ENCODE results near the gene CRYGB. TPM values are rescaled to one million over a fixed set of nuclear protein-coding genes. Genes with fewer than 3 reads are reported as not detected.
A peak's percentile ranks its signal among the peaks of the same experiment; 100 is the strongest.
"Not testable (repeated sequence)": the region's sequence is repeated elsewhere in the genome, so short reads cannot be mapped to it uniquely, and the experiment has no call there.

The CRYGB gene
- total RNA-seq, 1 experiment from 2014 or later = not detected

DNA sequence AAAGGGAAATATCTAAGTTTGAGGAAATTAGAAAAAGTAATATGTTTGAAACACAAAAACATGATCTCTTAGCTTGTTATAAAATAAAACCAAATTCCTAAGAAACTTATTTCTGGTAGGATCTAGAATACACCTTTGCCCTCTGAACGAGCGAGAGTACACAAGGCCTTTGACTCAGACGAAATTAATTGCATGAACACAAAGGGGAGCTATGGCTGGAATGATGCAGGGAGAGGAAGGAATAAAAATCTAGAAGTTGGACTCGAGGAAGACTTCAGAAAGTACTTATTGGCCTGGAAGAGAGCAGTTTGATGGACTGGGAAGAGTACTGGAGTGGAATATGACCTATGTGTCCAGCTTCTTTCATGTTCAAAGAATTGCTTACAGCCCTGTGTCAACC, 20.7 kb downstream of the CRYGB start:
- Mint-ChIP-seq H3K27ac (no peak overlapping the region; a peak in 1 of 7 replicates), H3K4me1 (no peaks in the 10 kb centered on the region), H3K9me3 (peaks cover 2 to 3% of the 10 kb centered on the region in 2 experiments; a peak in 2 of 5 replicates), H3K27me3 (ENCODE audit: low read depth) (no peaks in the 10 kb centered on the region), H3K4me3 (no peak overlapping the region), H3K36me3 (ENCODE audit: insufficient read depth in 1 of 3, low read depth in 3 of 3) (no peaks in the 10 kb centered on the region; a peak in 1 of 7 replicates)
- Histone ChIP-seq H3T11ph (ENCODE audit: low read length) (no peak overlapping the region), H4K20me1 (ENCODE audit: control insufficient read depth, insufficient read depth, insufficient read length) (no peaks in the 10 kb centered on the region), H2BK5ac (ENCODE audit: insufficient read length, low read length) (no peak overlapping the region), H3K23ac (ENCODE audit: insufficient read length, low read depth, low read length) (no peak overlapping the region), H3K79me1 (ENCODE audit: insufficient read depth, low read depth, low read length, poor library complexity, severe bottlenecking) (no peaks in the 10 kb centered on the region), H3K79me2 (ENCODE audit: insufficient read depth, low read length) (no peaks in the 10 kb centered on the region), H2AK5ac (ENCODE audit: insufficient read length, low read length) (no peak overlapping the region), H3K27ac (ENCODE audit: insufficient read length, low read depth, low read length) (no peak overlapping the region), H2AFZ (ENCODE audit: low read length) (no peak overlapping the region), H4K8ac (replicated peaks; ENCODE audit: insufficient read length, low read depth, low read length) (no peak overlapping the region), H4K91ac (ENCODE audit: insufficient read length, low read depth, low read length) (no peak overlapping the region), H2BK12ac (ENCODE audit: insufficient read length, low read depth, low read length) (no peak overlapping the region), H2BK20ac (ENCODE audit: low read depth, low read length, poor library complexity, severe bottlenecking) (no peak overlapping the region), H2BK15ac (ENCODE audit: low read depth, low read length) (no peak overlapping the region), H3K14ac (ENCODE audit: insufficient read depth, low read length) (no peak overlapping the region), H3K4me2 (ENCODE audit: insufficient read depth, insufficient read length, low read length) (no peak overlapping the region), H3K56ac (ENCODE audit: insufficient read length, low read depth, low read length) (no peak overlapping the region), H3K4me1 (ENCODE audit: insufficient read depth, low read length) (no peaks in the 10 kb centered on the region), H3K27me3 (ENCODE audit: insufficient read depth, low read length) (no peaks in the 10 kb centered on the region), H3K9ac (ENCODE audit: extremely low read depth, insufficient read length, low read length) (no peak overlapping the region), H3K4ac (ENCODE audit: low read depth, low read length) (no peak overlapping the region), H4K5ac (ENCODE audit: insufficient read length, low read depth, low read length) (no peak overlapping the region), H2BK120ac (ENCODE audit: low read depth, low read length, poor library complexity, severe bottlenecking) (no peak overlapping the region), H3K18ac (ENCODE audit: insufficient read length, low read depth, low read length) (no peak overlapping the region), H3K23me2 (ENCODE audit: insufficient read length, low read depth, low read length, poor library complexity, severe bottlenecking) (no peaks in the 10 kb centered on the region), H3K9me3 (ENCODE audit: control insufficient read depth, low read depth, low read length) (no peaks in the 10 kb centered on the region)
- WGBS (ENCODE audit: extremely low coverage, insufficient read length, low lambda C conversion rate) = no CpG with 5 or more reads among the region's 4 CpGs
- no peak for DNase-seq
- TF ChIP-seq, protein P1, sequence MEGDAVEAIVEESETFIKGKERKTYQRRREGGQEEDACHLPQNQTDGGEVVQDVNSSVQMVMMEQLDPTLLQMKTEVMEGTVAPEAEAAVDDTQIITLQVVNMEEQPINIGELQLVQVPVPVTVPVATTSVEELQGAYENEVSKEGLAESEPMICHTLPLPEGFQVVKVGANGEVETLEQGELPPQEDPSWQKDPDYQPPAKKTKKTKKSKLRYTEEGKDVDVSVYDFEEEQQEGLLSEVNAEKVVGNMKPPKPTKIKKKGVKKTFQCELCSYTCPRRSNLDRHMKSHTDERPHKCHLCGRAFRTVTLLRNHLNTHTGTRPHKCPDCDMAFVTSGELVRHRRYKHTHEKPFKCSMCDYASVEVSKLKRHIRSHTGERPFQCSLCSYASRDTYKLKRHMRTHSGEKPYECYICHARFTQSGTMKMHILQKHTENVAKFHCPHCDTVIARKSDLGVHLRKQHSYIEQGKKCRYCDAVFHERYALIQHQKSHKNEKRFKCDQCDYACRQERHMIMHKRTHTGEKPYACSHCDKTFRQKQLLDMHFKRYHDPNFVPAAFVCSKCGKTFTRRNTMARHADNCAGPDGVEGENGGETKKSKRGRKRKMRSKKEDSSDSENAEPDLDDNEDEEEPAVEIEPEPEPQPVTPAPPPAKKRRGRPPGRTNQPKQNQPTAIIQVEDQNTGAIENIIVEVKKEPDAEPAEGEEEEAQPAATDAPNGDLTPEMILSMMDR (conservative IDR thresholded peaks at IDR 0.05) = no peak

GRCh38 chr2:208124013-208124715, 21.8 kb downstream of the CRYGB start, which contains the start of gene CRYGD:
Gene CRYGD (minus strand): TSS chr2:208124524. CDS start chr2:208124473, 51 bp downstream.
- H3K18ac ChIP-seq (ENCODE audit: insufficient read length, low read depth, low read length); H3K27me3 ChIP-seq (ENCODE audit: insufficient read depth, low read length); H3K23ac ChIP-seq (ENCODE audit: insufficient read length, low read depth, low read length); H2AK5ac ChIP-seq (ENCODE audit: insufficient read length, low read length); H3K4me1 Mint-ChIP-seq; H3K79me1 ChIP-seq (ENCODE audit: insufficient read depth, low read depth, low read length, poor library complexity, severe bottlenecking); H2BK15ac ChIP-seq (ENCODE audit: low read depth, low read length); H3K27ac Mint-ChIP-seq; H3K9me3 Mint-ChIP-seq; H3K4ac ChIP-seq (ENCODE audit: low read depth, low read length); H3K14ac ChIP-seq (ENCODE audit: insufficient read depth, low read length); H4K5ac ChIP-seq (ENCODE audit: insufficient read length, low read depth, low read length); H2BK12ac ChIP-seq (ENCODE audit: insufficient read length, low read depth, low read length); H3K9ac ChIP-seq (ENCODE audit: extremely low read depth, insufficient read length, low read length); H3K23me2 ChIP-seq (ENCODE audit: insufficient read length, low read depth, low read length, poor library complexity, severe bottlenecking); H3K4me2 ChIP-seq (ENCODE audit: insufficient read depth, insufficient read length, low read length); H3K9me3 ChIP-seq (ENCODE audit: control insufficient read depth, low read depth, low read length); H2BK5ac ChIP-seq (ENCODE audit: insufficient read length, low read length); H4K20me1 ChIP-seq (ENCODE audit: control insufficient read depth, insufficient read depth, insufficient read length); H3K27me3 Mint-ChIP-seq (ENCODE audit: low read depth); H2AFZ ChIP-seq (ENCODE audit: low read length); H3K27ac ChIP-seq (ENCODE audit: insufficient read length, low read depth, low read length); H3K79me2 ChIP-seq (ENCODE audit: insufficient read depth, low read length); H2BK20ac ChIP-seq (ENCODE audit: low read depth, low read length, poor library complexity, severe bottlenecking); H2BK120ac ChIP-seq (ENCODE audit: low read depth, low read length, poor library complexity, severe bottlenecking); H4K91ac ChIP-seq (ENCODE audit: insufficient read length, low read depth, low read length); H3K4me1 ChIP-seq (ENCODE audit: insufficient read depth, low read length); H3K56ac ChIP-seq (ENCODE audit: insufficient read length, low read depth, low read length); H4K8ac ChIP-seq (replicated peaks; ENCODE audit: insufficient read length, low read depth, low read length); H3K36me3 Mint-ChIP-seq (ENCODE audit: insufficient read depth in 1 of 3, low read depth in 3 of 3); H3T11ph ChIP-seq (ENCODE audit: low read length): not testable (repeated sequence)
- no CpG with 5 or more reads among the region's 46 CpGs for WGBS (ENCODE audit: extremely low coverage, insufficient read length, low lambda C conversion rate)
- peak within 1 kb of the TSS in 1 of 2 experiments; percentile 60; a peak in 2 of 5 replicates for H3K4me3 Mint-ChIP-seq
- DNase-seq = peak; percentile 69

All from H9 (cell line).